HUES64 (cell line): ENCODE data around the gene FIGNL1.
"Not testable (repeated sequence)": the region's sequence is repeated elsewhere in the genome, so short reads cannot be mapped to it uniquely, and the experiment has no call there.

Experiments used
- H3K27ac ChIP-seq: 2 replicates; pipeline ENCODE4 v1.7.0; 2013; ENCODE audit warnings: low read depth, low read length, inconsistent platforms
- H3K27me3 ChIP-seq: 2 replicates; pipeline ENCODE4 v1.6.1; 2013; ENCODE audit warnings: mild to moderate bottlenecking, low read length; ENCODE audit not compliant: insufficient read depth
- H3K36me3 ChIP-seq: 2 replicates; pipeline ENCODE4 v1.6.1; 2013; ENCODE audit warnings: mild to moderate bottlenecking, low read length; ENCODE audit not compliant: insufficient read depth
- H3K4me1 ChIP-seq: 2 replicates; pipeline ENCODE4 v1.6.1; 2013; ENCODE audit warnings: mild to moderate bottlenecking, low read length, moderate library complexity; ENCODE audit not compliant: insufficient read depth
- H3K4me3 ChIP-seq: 2 replicates; pipeline ENCODE4 v1.5.1; 2013; ENCODE audit warnings: mild to moderate bottlenecking, low read length, moderate library complexity
- H3K9ac ChIP-seq: 2 replicates; pipeline ENCODE4 v1.6.1; 2013; ENCODE audit warnings: mild to moderate bottlenecking, low read depth, low read length
- H3K9me3 ChIP-seq: 2 replicates; pipeline ENCODE4 v1.6.1; 2013; ENCODE audit warnings: low read depth, low read length; ENCODE audit not compliant: insufficient read depth
- WGBS: fragments of 150-250, 120-280 bp; methylation state at CpG from one replicate; pipeline ENCODE4 v1.1.7; 2013; ENCODE audit warnings: missing lambda C conversion rate; 5-methylcytosine and 5-hydroxymethylcytosine counted together

The FIGNL1 gene

GRCh38 chr7:50470250-50471163 is 20.4 kb upstream of the FIGNL1 start:
- Histone ChIP-seq H3K9me3 (no peaks in the 10 kb centered on the region), H3K36me3 (no peaks in the 10 kb centered on the region), H3K27ac (no peak overlapping the region), H3K27me3 (peaks cover 10% of the 10 kb centered on the region; the same call in 1 of the 2 replicates), H3K9ac (no peak overlapping the region), H3K4me3 (no peak overlapping the region), H3K4me1 (no peaks in the 10 kb centered on the region)
- WGBS, result 94% methylated on average over 17 of the region's 17 CpGs

GRCh38 chr7:50469181-50469580 is 19.0 kb upstream of the FIGNL1 start:
- Histone ChIP-seq H3K4me3 (no peak overlapping the region), H3K27ac (no peak overlapping the region), H3K9me3 (no peaks in the 10 kb centered on the region), H3K27me3 (peaks cover 10% of the 10 kb centered on the region; the same call in 1 of the 2 replicates), H3K4me1 (no peaks in the 10 kb centered on the region), H3K9ac (no peak overlapping the region), H3K36me3 (no peaks in the 10 kb centered on the region)
- WGBS, result 94% methylated on average over 3 of the region's 4 CpGs

DNA sequence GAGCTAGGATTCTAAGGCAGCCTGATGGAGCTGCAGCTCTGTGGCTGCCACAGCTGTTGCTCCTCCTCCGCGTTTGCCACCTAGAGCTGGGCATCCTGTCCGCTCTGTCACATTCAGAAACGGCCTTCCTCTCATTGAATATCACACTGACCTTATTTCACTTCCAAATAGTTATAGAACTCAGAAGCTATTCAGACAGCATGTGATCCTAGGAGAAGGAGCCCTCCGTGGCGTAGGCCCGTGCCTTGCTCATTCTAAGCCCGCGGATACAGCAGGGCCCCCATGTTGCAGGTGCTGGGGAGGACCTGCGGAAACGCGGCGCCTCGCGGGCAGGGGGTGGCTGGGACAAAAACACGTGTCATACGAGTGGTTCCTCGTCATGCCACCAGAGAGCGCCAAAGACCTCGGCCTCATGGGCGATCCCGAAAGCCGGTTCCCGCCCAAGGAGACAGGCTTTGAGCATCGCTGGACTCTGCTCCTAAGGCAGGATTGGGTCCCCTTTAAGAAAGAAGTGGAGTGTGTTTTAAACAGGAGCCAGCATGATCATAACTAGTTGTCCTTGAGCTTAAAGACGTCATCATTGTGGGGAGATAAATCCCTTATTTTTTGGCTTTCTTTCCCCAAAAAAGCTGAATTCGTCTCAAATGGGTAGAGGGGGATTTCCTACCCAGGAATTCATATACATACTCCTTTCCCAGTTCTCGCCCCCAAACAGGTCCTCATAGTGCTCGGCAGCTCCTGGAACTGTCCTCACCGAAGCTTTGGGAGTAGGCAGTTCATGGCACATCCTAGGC is 17.9 kb upstream of the FIGNL1 start:
- no peaks in the 10 kb centered on the region for H3K36me3 ChIP-seq
- 20% methylated on average over 29 of the region's 30 CpGs for WGBS
- no peak overlapping the region for H3K27ac ChIP-seq
- H3K27me3 ChIP-seq, result peaks cover 10% of the 10 kb centered on the region; the same call in 1 of the 2 replicates
- no peak overlapping the region for H3K9ac ChIP-seq
- no peaks in the 10 kb centered on the region for H3K4me1 ChIP-seq
- no peak overlapping the region for H3K4me3 ChIP-seq
- no peaks in the 10 kb centered on the region for H3K9me3 ChIP-seq

GRCh38 chr7:50466815-50467585 is 16.9 kb upstream of the FIGNL1 start:
- H3K36me3 ChIP-seq, result no peaks in the 10 kb centered on the region
- H3K9me3 ChIP-seq, result no peaks in the 10 kb centered on the region
- H3K4me3 ChIP-seq, result no peak overlapping the region
- H3K27ac ChIP-seq, result no peak overlapping the region
- H3K9ac ChIP-seq, result no peak overlapping the region
- WGBS, result 95% methylated on average over 11 of the region's 11 CpGs
- H3K27me3 ChIP-seq, result peaks cover 10% of the 10 kb centered on the region; the same call in 1 of the 2 replicates
- no peaks in the 10 kb centered on the region for H3K4me1 ChIP-seq

DNA sequence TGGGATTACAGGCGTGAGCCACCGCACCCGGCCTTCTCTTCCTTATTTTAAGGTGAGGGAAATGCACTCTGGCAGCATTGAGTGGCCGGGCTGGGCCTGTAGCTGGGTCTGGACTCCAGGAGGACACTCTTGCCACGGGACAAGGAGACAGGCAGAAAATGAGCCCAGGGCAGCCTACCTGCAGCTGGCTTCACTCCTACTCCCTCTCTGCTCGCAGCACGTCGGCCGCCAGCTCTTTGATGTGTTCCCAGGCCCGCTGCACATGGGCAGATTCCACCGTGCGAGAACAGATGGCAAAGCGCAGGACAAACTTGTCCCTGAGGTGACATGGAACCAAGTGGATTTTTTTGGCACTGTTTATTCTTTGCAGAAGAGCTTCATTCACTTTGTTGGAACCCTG is 12.9 kb upstream of the FIGNL1 start:
- Histone ChIP-seq H3K27me3 (peaks cover 10% of the 10 kb centered on the region; the same call in 1 of the 2 replicates), H3K4me3 (no peak overlapping the region), H3K36me3 (no peaks in the 10 kb centered on the region), H3K9me3 (no peaks in the 10 kb centered on the region), H3K9ac (no peak overlapping the region), H3K4me1 (no peaks in the 10 kb centered on the region), H3K27ac (no peak overlapping the region)
- 95% methylated on average over 13 of the region's 13 CpGs for WGBS

DNA sequence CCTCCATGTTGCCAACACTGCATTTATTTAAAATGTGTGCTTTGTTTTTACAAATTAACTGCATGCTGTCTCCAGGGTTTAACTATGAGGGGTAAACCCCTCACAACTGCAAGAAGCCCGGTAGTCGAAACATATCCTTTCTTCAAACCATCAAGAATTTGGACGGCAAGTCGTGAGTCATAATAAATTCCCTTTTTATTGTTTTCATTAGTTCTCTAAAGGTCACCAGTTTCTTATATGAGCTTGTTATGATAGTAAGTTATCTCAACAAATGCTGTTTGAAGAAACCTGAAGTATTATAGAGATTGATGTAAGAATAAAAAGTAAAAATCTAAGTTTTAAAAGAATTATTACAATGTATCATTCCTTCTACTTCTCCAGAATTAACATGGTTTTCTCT is 12.2 kb upstream of the FIGNL1 start:
- Histone ChIP-seq H3K27me3 (peaks cover 5% of the 10 kb centered on the region; the same call in 1 of the 2 replicates), H3K4me1 (no peaks in the 10 kb centered on the region), H3K36me3 (no peaks in the 10 kb centered on the region), H3K9ac (no peak overlapping the region), H3K9me3 (no peaks in the 10 kb centered on the region), H3K27ac (no peak overlapping the region), H3K4me3 (no peak overlapping the region)
- WGBS, result 100% methylated on average over 4 of the region's 4 CpGs

DNA sequence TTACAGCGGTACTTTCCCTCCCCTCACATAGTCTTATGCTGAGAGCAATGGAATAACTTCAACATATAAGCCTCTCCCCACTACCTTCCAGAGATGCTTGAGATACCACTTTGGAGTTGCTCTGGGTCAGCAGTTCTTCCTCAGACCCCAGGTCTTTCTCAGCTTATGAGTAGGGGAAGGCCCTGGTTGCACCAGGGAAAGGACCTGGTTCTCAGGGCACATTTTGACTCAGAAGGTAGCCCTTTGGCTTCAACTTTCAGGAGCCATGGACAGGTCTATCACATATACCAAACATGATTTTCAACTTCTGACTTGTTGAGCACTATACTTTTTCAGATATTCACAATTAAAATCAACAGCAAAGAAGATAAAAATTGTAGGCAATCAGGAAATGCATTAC is 11.5 kb upstream of the FIGNL1 start:
- 87% methylated on average over 1 of the region's 1 CpG for WGBS
- H3K4me1 ChIP-seq, result no peaks in the 10 kb centered on the region

DNA sequence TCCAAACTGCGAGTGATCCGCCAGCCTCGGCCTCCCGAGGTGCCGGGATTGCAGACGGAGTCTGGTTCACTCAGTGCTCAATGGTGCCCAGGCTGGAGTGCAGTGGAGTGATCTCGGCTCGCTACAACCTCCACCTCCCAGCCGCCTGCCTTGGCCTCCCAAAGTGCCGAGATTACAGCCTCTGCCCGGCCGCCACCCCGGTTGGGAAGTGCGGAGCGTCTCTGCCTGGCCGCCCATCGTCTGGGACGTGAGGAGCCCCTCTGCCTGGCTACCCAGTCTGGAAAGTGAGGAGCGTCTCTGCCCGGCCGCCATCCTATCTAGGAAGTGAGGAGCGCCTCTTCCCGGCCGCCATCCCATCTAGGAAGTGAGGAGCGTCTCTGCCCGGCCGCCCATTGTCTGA is 9.0 kb upstream of the FIGNL1 start:
- 95% methylated on average over 19 of the region's 27 CpGs for WGBS

More for the DNA sequence above, 11.5 kb upstream of the FIGNL1 start:
- H3K9me3 ChIP-seq, result no peaks in the 10 kb centered on the region
- no peak overlapping the region for H3K27ac ChIP-seq
- no peak overlapping the region for H3K4me3 ChIP-seq
- H3K27me3 ChIP-seq, result no peaks in the 10 kb centered on the region
- no peaks in the 10 kb centered on the region for H3K36me3 ChIP-seq
- H3K9ac ChIP-seq, result no peak overlapping the region

GRCh38 chr7:50458651-50459050 is 8.5 kb upstream of the FIGNL1 start:
- not testable (repeated sequence) for H3K9ac ChIP-seq, H3K27ac ChIP-seq, H3K9me3 ChIP-seq, H3K36me3 ChIP-seq, H3K4me1 ChIP-seq, H3K27me3 ChIP-seq, H3K4me3 ChIP-seq
- WGBS, result no CpG with 5 or more reads among the region's 4 CpGs

More for the DNA sequence above, 9.0 kb upstream of the FIGNL1 start:
- H3K9me3 ChIP-seq, H3K36me3 ChIP-seq, H3K4me1 ChIP-seq, H3K27ac ChIP-seq, H3K27me3 ChIP-seq, H3K4me3 ChIP-seq, H3K9ac ChIP-seq: not testable (repeated sequence)

DNA sequence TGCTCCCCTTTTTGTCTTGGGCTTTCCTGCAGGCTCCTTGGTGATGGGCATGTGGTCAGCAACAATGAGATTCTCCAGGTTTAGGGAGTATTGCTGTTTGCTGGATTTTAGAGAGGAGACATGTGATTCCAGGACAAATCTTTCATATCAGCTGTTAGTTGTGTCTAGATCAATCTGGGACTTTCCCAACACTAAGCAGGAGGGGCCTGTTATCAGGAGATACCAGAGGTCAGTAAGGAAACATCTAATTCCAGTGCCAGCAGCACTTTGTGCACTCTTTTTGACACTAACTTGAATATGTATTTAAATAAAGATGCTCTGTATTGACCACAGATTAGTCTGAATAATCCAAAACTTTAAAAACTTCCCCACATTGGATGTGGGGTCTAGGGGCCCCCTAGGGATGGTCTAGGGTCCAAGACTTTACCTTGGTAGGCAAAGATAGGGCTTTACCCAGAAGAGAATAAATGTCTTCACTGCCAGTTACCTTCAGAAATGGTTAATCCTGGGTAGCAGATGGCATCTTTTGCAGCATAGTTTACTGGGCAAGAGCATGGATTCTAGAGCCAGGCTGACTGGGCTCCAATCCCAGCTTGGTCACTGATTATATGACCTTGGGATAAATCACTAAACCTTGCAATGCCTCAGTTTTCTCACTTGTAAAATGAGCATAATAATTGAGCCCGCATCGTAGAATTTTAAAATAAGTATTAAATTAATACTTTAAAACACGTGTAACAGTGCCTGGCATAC is 6.4 kb upstream of the FIGNL1 start:
- Histone ChIP-seq H3K9me3 (no peaks in the 10 kb centered on the region), H3K36me3 (no peaks in the 10 kb centered on the region), H3K4me1 (no peaks in the 10 kb centered on the region), H3K9ac (no peak overlapping the region), H3K27me3 (no peaks in the 10 kb centered on the region), H3K27ac (no peak overlapping the region), H3K4me3 (no peak overlapping the region)
- 95% methylated on average over 1 of the region's 3 CpGs for WGBS
